Stimulated activated CD8-positive, alpha-beta memory T cell treated with anti-CD3 and anti-CD28 coated beads, Interleukin-12 subunit alpha, Interleukin-12 subunit beta, amount 100 ng/mL, for 4 hours (primary cell): ENCODE measurements around the gene SNRPB2.

ENCODE experiments used
- DNase-seq: peaks from one replicate; pipeline ENCODE4 v3.0.0-alpha.2; 2020; ENCODE audit warnings: low read depth

SNRPB2 gene

GRCh38 chr20:16729565-16730460, at the start of gene SNRPB2:
Gene SNRPB2 (plus strand): TSS chr20:16730026. CDS start chr20:16731703, 1,677 bp downstream.
- DNase-seq = peak; percentile 79

GRCh38 chr20:16684416-16684815, 45.4 kb upstream of the SNRPB2 start:
- DNase-seq = no peak

- DNase-seq = no peak
Observed at GRCh38 chr20:16689906-16690305, 39.9 kb upstream of the SNRPB2 start.

- DNase-seq = no peak
Observed at GRCh38 chr20:16691381-16691780, 38.4 kb upstream of the SNRPB2 start.

- no peak for DNase-seq
Observed at GRCh38 chr20:16692009-16692408, 37.8 kb upstream of the SNRPB2 start.

GRCh38 chr20:16692442-16692841, 37.4 kb upstream of the SNRPB2 start:
- no peak for DNase-seq

DNA sequence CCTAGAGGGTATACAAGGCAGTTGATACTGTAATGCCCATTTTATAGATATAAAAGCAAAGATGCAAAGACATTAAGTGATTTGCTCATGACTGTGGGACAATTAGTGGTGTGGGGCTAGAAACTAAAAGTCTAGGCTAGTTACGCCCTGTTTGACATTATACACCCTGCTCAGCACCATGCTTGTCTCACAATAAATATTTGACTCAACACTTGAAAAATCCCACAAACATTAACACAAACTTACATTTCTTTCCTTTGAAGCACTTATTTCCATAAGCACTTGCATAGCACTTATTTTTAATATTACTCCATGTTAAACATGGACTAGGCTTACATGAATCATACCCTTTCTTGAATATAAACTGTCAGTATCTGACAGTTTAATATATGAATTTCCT, 36.5 kb upstream of the SNRPB2 start:
- DNase-seq = no peak

DNA sequence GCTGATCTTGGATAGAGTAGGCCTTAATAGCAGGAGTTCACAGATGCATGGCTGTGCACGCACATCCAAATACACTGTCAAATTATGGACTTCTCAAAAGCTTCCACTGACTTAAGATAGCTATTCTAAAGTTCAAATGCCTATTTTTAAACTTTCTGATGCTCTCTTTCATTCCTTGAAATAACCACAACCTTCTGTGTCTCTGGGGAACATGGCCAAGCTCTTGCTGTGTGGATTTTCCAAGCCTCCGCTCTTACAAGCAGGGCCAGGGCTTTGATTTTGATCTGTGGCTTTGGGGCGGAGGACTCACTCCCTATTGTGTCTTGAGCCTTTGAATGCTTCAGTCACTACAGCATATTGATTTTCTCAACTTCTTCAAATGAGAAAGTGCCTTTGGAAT, 35.7 kb upstream of the SNRPB2 start:
- DNase-seq = no peak

DNA sequence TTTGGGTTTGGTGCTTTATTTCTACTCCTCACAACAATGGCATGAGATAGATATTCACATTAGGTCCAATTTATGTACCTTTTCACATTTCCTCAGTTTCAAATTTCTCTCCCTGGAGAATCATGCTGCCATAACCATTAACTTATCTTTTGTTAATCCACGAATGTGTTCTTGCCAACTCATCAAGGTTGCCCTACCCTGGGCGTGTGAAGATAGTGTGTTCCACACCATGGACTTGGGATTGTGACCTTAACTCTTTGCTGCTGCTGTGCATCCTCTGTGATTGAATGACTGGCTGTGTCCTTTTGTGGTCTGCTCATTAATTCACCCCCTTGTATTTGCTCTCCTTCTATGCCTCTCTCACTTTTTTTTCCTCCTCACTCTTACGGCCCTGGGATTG, 34.2 kb upstream of the SNRPB2 start:
- no peak for DNase-seq

GRCh38 chr20:16699293-16699692, 30.5 kb upstream of the SNRPB2 start:
- DNase-seq = no peak

DNA sequence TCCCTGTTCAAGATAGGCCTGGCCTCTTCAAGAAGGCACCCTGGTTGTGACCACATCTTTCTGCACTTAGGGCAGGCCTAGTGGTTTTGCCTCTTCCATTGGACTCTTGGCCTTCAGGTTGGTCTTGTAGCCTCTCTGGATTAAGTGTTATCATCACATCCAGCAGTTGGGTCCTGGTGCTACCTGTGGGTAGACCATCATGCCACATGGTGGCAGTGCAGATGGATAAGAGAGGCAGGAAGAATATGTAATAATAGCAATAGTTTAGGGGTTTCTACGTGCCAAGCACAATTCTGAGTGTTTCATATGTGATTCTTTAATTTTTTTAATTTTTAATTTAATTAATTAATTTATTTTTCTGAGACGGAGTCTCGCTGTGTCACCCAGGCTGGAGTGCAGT, 28.5 kb upstream of the SNRPB2 start:
- no peak for DNase-seq

GRCh38 chr20:16703570-16703969, 26.3 kb upstream of the SNRPB2 start:
- no peak for DNase-seq

DNA sequence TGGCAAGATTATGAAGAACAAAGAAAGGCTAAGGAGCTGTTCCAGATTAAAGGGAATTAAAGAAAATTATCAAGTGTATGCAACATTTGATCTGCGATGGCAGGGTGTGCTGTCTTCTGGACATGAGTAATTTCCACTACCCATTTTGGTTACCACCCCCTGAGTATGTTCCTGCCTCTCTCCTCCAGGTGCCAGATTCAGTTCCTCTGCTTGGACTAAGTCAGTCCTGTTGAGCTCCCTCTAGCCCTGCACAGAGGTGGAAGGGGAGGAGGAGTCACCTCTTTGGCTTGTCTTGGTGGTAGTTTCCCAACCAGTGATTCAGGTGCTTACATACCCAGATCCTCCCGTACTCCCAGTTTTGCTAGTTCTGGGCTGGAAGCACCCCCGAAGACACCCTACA, 22.2 kb upstream of the SNRPB2 start:
- DNase-seq = no peak

GRCh38 chr20:16708602-16709001, 21.2 kb upstream of the SNRPB2 start:
- DNase-seq = no peak

GRCh38 chr20:16709017-16709416, 20.8 kb upstream of the SNRPB2 start:
- DNase-seq = no peak

GRCh38 chr20:16710781-16711180, 19.0 kb upstream of the SNRPB2 start:
- no peak for DNase-seq

- no peak for DNase-seq
Observed at GRCh38 chr20:16711661-16712258, 18.1 kb upstream of the SNRPB2 start.

- DNase-seq = no peak
Observed at GRCh38 chr20:16712511-16712947, 17.3 kb upstream of the SNRPB2 start.

DNA sequence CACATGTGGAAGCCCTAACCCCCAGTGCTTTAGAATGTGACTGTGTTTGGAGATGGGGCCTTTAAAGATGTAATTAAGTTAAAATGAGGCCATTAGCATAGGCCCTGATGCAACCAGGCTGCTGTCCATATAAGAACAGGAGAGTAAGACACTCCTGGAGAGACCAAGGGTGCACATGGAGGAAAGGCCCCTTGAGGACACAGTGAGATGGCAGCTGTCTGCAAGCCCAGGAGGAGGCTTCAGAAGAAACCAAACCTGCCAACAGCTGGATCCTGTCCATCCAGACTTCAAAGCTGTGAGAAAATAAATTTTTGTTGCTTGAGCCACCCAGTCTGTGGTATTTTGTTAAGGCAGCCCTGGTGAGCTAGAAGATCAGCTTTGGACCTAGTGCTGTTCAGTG, 16.8 kb upstream of the SNRPB2 start:
- DNase-seq = no peak

DNA sequence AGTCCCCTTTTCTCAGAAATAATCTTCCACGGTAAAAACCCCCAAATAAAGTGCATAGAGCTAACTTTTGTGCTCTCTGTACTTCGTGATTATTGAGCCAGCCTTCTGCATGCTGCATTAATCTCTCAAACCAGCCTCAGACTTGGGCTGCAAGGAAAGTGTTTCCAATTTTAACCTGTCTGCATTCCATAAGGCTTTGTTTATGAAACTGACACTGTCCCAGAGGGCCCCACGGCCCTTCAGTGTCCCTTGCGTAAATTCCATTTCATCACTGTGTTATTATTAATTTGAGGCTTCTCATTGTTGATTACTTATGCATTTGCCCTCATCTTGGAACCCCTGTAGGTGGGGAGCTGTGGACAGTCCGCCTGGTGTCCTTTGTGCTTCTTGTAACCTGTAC, 15.6 kb upstream of the SNRPB2 start:
- DNase-seq = no peak

- no peak for DNase-seq
Observed at GRCh38 chr20:16714751-16715150, 15.1 kb upstream of the SNRPB2 start.

- no peak for DNase-seq
Observed at GRCh38 chr20:16719421-16719820, 10.4 kb upstream of the SNRPB2 start.

GRCh38 chr20:16729080-16729479, 746 bp upstream of the SNRPB2 start:
- no peak for DNase-seq
